GM12872 (cell line): ENCODE data around the gene PDE4D.

Experiments
- TF ChIP-seq, protein P1 (sequence below): IDR thresholded peaks from 3 replicates; pipeline ENCODE4 v1.5.1; 2011; ENCODE audit warnings: low read depth, mild to moderate bottlenecking, low read length, moderate library complexity; ENCODE audit not compliant: insufficient read depth

The PDE4D gene

DNA sequence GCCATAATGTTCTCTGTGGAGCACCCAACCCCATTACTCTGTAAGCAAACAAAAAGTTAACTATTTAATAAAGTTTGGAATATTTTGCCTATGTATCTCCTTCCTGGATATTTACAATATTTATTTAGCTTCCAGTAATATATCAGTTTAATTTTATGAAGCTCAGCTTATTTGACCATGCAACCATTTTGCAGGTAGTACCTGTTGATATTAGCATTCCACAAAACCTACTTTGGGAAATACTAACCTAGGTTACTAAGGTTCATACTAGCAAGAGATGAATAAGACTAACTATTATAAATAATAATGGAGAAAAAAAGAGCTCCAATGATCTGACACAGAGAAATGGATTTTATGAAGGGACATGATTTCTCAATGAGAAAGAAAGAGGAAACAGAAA, 506.4 kb downstream of the PDE4D start:
- TF ChIP-seq, protein P1, sequence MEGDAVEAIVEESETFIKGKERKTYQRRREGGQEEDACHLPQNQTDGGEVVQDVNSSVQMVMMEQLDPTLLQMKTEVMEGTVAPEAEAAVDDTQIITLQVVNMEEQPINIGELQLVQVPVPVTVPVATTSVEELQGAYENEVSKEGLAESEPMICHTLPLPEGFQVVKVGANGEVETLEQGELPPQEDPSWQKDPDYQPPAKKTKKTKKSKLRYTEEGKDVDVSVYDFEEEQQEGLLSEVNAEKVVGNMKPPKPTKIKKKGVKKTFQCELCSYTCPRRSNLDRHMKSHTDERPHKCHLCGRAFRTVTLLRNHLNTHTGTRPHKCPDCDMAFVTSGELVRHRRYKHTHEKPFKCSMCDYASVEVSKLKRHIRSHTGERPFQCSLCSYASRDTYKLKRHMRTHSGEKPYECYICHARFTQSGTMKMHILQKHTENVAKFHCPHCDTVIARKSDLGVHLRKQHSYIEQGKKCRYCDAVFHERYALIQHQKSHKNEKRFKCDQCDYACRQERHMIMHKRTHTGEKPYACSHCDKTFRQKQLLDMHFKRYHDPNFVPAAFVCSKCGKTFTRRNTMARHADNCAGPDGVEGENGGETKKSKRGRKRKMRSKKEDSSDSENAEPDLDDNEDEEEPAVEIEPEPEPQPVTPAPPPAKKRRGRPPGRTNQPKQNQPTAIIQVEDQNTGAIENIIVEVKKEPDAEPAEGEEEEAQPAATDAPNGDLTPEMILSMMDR: no peak

DNA sequence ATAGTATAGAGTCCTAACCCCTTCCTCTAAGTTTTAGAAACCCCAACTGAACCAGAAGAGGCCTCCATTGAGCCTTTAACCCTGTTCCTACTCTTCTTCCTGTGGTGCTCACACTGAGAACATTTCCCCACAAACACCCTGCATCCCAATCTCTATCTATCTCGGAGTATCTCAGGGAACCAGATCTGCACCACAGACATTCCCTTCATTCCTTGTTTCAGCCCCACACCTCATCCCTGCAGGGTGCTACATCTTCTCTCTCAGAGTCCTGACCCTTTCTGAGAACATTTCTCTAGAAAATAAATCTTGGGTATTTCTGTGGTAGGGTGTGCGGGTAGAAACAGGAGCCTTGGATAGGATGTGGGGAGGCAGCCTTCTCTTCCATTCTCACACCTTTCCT, 507.8 kb downstream of the PDE4D start:
- TF ChIP-seq, protein P1: no peak

DNA sequence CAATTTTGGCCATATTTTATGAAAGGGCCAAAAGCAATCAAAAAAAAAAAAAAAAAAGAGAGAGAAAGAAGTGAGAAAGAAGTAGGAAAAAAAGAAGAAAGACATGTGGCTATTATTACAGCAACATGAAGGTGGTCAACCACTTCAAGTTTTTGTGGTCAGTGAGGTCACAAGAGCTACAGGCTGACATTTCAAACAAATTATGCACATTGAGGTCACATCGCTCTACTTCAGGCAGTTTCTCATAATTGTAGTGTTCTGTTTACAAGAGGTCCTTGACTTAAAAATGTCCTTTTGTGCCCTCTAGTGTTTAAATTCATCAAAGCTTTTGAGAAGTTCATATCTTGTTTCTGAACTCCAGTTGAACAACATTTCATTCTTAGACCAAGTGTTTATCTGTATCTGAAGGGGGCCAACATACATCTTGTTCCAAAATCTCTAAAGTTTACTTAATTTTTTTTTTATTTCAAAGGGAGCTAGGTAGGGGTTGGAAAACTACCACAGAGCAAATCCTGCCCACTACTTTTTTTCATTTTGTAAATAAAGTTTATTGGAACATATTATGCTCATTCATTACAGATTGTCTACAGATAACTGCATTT, 513.1 kb downstream of the PDE4D start:
- TF ChIP-seq, protein P1: peak; percentile 47; the same call in 2 of the 3 replicates

DNA sequence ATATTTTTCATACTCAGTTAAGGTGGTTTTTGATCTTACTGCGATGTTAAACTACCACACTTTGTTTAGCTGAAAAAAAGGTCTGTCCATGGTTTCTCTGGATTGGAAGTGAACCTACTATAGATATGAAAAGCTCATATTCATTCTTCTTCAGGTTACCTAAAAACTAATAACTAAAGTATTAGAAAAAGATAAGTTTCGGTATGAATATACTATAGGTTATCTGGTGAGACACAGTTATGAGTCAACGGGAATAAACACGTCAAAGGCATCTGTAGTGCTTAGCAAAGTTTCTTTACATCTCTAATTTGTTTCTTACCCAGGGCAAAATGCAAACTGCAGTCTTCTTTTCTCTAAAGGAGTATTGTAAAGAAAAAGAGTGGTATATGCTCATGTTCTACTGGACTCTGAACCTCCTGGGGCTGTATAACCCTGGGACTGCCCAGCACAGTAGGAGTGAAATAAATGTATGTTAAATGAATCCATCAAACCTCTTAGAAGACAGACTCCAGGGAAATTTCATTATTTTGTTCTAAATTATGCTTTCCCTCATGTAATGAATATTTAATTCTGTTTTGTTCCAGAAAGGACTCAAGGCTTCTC, 521.9 kb downstream of the PDE4D start:
- TF ChIP-seq, protein P1: no peak

DNA sequence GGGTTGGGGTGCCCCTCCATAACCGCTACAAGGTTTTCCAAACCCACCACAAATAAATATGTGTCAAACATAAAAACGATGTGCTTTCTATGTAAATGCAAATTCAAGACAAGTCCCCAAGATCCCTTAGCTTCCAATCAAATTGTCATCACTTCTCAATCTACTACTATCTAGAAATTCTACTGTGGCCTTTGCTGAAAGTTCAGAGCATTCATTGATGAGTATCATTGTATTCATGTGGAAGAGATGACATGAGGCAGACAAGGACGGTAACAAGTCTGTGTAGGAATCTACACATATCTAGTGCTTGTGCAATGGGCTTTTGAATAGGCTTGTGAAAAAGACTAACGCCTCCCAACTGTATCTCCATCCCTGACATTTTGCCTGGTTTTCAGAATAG, 524.6 kb downstream of the PDE4D start:
- TF ChIP-seq, protein P1: no peak

DNA sequence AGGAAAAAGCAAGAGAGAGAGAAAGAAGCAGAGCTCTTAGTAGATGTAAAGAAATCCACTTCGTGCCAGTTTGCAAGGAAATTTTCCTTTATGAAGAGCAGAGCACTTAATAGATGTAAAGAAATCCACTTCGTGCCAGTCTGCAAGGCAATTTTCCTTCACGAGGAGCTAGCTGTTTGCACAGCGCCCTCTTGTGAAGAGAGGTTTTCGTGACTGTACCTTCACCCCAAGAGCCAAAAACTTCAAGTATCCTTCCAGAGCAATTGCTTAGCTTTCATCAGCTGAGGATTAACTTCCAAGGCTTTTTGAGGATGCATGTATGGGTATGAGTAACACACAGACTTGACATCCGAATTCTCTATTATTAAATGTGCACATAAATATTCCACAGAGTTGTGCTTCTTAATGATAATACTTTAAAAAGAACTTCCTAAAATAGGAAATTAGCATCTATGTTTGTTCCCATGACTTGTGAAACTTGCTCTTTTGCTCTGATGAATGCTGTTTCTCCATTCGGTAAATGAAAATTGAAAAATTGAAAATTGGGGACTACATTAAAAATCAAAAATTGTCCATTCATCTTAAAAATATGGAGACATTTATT, 525.6 kb downstream of the PDE4D start:
- TF ChIP-seq, protein P1: peak; percentile 80

DNA sequence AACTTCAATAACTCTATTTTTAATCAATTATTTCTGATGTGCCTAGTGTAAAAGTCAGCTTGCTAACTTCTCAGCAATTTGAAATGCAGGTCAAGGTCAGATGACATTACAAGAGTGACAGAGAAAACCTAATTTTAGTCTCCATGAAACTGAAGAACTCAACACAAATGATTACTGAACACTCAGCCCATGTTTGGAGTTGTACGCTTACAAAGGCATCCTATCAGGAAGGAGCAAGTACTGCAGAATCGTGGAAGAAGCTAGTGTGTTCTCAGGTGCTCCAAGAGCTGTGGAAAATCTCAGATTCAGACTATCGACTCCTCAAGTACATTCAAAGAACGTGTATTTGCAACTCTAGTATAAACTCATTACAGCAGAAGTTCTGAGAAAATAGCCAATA, 526.7 kb downstream of the PDE4D start:
- TF ChIP-seq, protein P1: no peak
